Activated CD4-positive, alpha-beta T cell treated with anti-CD3 and anti-CD28 coated beads for 48 hours (primary cell): ENCODE data around the gene MPZL2.

Experiments
- DNase-seq: peaks from one replicate; pipeline ENCODE4 v3.0.0-alpha.2; 2020

The MPZL2 gene

GRCh38 chr11:118263695-118264568 lies at the start of gene MPZL2:
TSS of gene MPZL2 (minus strand) at chr11:118264297. CDS start at chr11:118264153, 144 bp downstream.
- DNase-seq = peak; percentile 49

DNA sequence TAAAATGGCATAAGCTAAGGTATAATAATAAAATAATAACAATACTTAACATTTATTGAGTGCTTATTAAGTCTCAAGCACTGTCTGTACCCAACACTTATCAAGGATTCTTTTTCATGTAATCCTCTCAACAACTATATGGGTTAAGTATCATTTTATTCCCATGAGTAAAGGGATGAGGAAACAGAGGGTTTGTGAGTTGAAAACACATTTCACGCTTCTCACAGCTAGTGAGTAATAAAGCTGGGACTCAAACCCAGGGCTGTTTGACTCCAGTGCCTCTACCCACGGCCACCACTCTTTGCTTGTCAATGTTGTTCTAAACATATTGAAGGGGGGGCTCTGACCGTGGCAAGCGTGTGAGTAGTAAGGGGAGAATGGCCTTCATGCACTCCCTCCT lies 49.1 kb upstream of the MPZL2 start:
- no peak for DNase-seq

- DNase-seq = no peak
Measured at GRCh38 chr11:118312328-118312727, 48.2 kb upstream of the MPZL2 start.

DNA sequence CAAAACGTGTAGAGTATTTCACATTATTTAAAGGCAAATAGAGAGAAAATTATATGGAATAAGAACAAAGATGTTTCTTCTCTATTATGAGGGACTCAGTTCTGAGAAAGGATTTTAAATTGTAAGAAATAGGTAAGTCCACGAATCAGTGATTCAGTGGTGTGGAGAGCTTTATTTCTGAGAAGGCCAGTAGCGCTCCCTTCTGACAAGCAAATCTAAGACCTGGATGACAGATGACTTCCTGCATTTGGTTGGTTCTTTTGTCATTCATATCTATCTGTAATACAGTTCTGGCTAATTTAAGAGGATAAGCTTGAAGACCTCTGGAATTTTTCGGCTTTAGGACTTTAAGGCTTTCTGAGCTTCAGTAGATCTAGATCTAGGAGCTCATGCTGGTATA lies 47.4 kb upstream of the MPZL2 start:
- DNase-seq = no peak

GRCh38 chr11:118310781-118311485 lies 46.8 kb upstream of the MPZL2 start:
- no peak for DNase-seq

- DNase-seq = no peak
Measured at GRCh38 chr11:118310271-118310670, 46.2 kb upstream of the MPZL2 start.

GRCh38 chr11:118308995-118309528 lies 45.0 kb upstream of the MPZL2 start:
- peak; percentile 44 for DNase-seq

DNA sequence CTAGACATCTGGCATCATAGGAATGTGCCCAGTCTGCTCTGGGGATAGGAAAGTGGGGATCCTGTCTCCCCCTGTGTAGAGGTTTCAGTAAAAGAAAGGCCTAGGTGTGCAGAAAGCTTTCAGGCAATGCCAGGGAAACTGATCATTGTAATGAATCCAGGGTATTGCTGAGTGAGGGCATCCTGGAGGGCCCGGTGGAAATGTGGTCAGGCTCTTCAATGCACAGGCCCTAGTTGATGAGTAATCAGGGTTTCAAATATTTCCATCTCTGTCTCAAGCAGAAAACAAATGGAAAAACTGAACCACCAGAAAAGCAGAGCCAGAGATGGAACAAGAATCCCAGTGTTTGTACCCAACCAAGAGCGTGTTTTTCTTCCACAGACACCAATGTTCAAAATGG lies 42.5 kb upstream of the MPZL2 start:
- DNase-seq = peak; percentile 72

DNA sequence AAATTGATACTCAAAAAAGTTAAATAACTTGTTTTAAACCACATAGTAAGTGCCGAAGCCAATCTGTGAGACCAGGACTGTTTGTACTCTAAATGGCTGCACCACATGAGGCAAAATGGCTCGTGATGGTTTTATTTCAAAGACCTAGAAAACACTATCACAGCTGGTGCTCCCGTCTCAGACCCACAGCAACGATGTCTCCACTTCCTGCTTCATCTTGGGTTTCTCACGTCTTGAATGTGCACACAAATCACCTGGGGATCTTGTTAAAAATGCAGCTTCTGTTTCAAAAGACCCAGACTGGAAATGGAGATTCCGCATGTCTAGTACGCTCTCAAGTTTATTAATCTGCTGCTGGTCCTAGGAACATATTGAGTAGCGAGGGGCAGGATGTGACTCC lies 41.6 kb upstream of the MPZL2 start:
- peak; percentile 41 for DNase-seq

DNA sequence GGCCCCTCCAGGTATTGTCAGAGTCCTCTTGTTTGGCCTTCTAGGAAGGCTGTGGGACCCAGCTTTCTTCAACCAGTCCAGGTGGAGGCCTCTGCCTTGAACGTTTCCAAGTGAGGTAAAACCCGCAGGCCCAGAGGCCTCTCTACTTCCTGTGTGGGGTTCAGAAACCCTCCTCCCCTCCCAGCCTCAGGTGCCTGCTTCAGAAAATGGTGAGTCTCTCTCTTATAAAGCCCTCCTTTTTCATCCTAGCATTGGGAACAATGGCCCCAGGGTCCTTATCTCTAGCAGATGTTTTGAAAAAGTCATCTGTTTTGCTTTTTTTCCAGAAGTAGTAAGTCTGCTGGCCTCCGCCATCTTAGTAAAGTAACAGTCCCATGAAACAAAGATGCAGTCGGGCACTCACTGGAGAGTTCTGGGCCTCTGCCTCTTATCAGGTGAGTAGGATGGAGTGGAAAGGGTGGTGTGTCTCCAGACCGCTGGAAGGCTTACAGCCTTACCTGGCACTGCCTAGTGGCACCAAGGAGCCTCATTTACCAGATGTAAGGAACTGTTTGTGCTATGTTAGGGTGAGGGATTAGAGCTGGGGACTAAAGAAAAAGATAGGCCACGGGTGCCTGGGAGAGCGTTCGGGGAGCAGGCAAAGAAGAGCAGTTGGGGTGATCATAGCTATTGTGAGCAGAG lies 40.6 kb upstream of the MPZL2 start, which contains the start of gene CD3E:
Gene CD3E (plus strand): TSS at position 163 of the 681 bp plus-strand sequence. CDS start 223 bp downstream, at position 386.
- peak; percentile 80 for DNase-seq

DNA sequence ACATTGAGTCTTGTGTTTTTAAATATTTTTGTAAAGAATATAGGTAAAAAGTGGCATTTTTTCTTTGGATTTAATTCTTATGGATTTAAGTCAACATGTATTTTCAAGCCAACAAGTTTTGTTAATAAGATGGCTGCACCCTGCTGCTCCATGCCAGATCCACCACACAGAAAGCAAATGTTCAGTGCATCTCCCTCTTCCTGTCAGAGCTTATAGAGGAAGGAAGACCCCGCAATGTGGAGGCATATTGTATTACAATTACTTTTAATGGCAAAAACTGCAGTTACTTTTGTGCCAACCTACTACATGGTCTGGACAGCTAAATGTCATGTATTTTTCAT lies 40.1 kb upstream of the MPZL2 start:
- peak; percentile 41 for DNase-seq

GRCh38 chr11:118301600-118302195 lies 37.6 kb upstream of the MPZL2 start:
- no peak for DNase-seq

DNA sequence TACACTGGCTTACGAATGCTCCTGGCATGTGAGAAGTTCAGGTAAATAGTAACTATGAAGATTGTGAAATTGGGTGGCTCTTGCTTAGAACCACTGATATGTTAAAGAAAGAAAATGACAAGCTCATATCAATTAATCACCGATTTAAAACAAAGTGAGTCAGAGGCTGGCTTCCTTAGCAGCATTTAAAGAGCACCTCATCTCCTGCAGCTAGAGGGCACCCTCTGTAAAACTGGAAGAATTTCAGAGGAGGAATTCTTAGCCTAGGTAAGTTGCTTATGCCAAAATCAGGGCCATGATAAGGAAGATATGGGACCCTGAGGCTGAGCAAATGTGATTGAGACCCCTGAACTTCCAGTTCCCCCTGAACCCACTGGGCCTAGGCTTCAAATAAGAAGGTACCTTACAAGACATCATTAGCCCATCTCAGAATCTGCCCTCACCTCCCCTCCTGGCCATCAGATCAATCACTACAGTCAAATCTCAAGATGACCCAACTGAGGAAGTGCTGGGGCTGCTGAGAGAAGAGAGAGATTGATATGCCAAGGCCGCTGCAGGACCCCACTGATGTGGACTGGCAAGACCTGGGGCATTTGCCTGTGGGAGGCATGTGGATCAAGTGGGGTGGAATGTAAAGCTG lies 31.8 kb upstream of the MPZL2 start:
- DNase-seq = peak; percentile 53

DNA sequence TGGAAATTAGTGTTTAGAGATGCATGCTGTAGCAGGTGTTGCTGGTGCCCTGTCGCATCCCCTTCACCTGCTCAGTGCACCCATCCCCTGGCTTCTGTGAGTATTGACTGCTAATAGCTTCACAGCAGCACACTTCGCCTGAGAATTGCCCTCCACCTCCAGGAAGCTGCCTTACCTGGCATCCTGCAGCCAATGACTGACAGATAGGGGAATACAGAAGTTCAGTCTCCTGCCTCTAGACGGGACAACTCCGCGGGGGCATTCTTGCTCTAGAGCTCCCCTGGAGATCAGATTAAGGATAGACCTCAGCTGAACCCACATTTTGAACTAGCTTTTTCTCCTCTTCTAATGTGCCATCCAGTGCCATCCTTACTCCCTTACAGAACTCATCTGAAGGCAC lies 31.1 kb upstream of the MPZL2 start:
- peak; percentile 32 for DNase-seq

DNA sequence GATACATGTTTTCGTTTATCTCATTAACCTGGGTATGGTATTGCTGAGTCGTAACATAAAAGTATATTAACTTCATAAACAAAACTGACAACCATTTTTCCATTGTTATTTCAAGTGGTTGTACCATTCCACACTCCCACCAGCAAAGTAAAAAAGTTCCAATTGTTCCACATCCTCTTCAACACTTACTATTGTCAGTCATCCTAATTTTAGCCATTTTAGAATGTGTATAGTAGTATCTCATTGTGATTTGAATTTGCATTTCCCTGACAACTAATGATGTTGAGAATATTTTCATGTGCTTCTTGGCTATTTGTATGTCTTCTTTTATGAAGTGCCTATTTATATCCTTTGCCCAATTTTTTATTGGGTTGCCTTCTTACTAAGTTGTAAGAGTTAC lies 30.0 kb upstream of the MPZL2 start:
- no peak for DNase-seq

DNA sequence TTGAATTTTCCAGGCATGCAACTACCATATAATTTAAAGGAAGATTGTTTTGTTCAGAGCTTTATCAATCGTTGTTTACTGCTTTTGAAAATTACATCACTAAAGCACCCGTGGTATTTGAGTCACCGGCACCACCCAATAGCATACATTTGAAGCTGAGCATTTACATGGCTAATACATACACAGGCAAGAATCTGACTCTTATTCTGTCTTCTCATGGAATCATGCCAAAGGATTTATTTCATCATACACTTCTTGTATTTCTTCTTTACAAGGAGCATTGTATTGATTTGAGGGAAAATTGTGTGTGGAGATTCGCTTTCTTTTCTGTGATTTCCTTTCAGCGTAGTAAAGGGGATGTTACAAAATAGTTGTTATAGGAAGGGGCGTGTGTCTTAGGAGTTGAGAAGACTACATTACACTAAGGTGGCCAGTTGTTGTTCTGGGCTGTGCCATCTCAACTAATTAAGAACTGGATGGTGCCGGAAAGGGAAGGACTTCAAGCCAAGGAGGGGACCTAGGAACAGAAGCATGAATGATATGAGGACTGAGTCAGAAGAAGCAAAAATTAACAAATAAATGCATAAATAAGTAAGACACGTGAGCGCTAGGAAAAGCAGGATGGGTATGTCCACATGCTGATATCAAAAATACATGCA lies 27.5 kb upstream of the MPZL2 start:
- no peak for DNase-seq

DNA sequence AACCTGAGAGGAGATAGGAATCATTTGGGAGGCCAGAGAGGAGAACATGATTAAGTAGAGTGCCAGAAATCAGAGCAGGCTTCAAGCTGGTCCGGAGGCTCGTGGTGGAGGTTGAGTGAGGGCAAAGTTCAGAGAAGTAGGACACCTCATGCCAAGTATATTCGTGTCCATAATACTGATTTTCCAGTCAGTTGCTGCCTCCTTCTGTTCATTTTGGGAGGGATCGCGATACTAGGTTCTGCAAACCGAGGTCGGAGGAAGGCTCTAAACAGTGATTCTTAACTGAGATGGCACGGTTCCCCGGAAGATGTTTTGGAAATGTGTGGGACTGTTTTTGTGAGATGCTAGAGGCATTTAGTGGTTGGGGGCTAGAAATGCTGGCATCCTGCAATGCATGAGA lies 26.8 kb upstream of the MPZL2 start:
- DNase-seq = peak; percentile 53

DNA sequence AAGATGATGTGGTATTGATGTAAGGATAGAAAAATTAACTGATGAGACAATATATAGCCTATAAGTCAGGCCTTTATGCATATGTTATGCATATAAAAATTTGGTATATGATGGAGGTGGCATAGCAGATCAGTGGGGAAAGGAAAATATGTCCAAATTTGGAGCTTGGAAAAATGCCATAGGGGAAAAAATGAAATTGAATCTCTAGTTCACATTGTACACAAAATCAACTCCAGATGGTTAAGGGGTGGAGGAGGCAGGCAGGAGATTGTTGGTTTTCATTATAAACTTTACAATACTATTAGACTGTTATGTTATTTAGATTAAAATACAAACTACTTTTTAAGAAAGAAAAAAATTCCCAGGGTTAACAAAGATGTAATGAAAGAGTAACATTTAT lies 25.3 kb upstream of the MPZL2 start:
- DNase-seq = no peak

GRCh38 chr11:118287006-118287405 lies 22.9 kb upstream of the MPZL2 start:
- DNase-seq = no peak

- DNase-seq = no peak
Measured at GRCh38 chr11:118286545-118286944, 22.4 kb upstream of the MPZL2 start.

- peak; percentile 53 for DNase-seq
Measured at GRCh38 chr11:118283756-118284350, 19.8 kb upstream of the MPZL2 start.
